Endothelial cell (in vitro differentiated cells): ENCODE results near the gene MKRN1. TPM values are rescaled to one million over a fixed set of nuclear protein-coding genes. Genes with fewer than 3 reads are reported as not detected.

Experiments used
- DNase-seq: peaks from one replicate; pipeline ENCODE4 v3.0.0; 2021; ENCODE audit warnings: low spot score
- H3K27ac Mint-ChIP-seq: one replicate; pipeline ENCODE4 v1.8.0; 2021; ENCODE audit warnings: mixed read lengths, inconsistent platforms; ENCODE audit not compliant: unreplicated experiment
- H3K27me3 Mint-ChIP-seq: one replicate; pipeline ENCODE4 v1.8.0; 2021; ENCODE audit warnings: mild to moderate bottlenecking, moderate library complexity, mixed read lengths, inconsistent platforms; ENCODE audit not compliant: unreplicated experiment
- H3K36me3 Mint-ChIP-seq: one replicate; pipeline ENCODE4 v1.8.0; 2021; ENCODE audit warnings: mild to moderate bottlenecking, low read depth, mixed read lengths, inconsistent platforms; ENCODE audit not compliant: unreplicated experiment
- H3K4me1 Mint-ChIP-seq: one replicate; pipeline ENCODE4 v1.8.0; 2021; ENCODE audit warnings: mild to moderate bottlenecking, mixed read lengths, inconsistent platforms; ENCODE audit not compliant: unreplicated experiment
- H3K4me3 Mint-ChIP-seq: one replicate; pipeline ENCODE4 v1.8.0; 2021; ENCODE audit warnings: mild to moderate bottlenecking, mixed read lengths, inconsistent platforms; ENCODE audit not compliant: unreplicated experiment
- H3K9me3 Mint-ChIP-seq: one replicate; pipeline ENCODE4 v1.8.0; 2021; ENCODE audit warnings: mixed read lengths, inconsistent platforms; ENCODE audit not compliant: unreplicated experiment
- CTCF ChIP-seq: fragments of 200-600 bp; sonication (generic); IDR thresholded peaks from one replicate; pipeline ENCODE4 v1.5.0; 2021; ENCODE audit warnings: antibody characterized with exemption; ENCODE audit not compliant: unreplicated experiment
- total RNA-seq: library from RNA; stranded (reverse); fragmentation: NEBNext Ultra II Directional; extraction: Animal tissue kit (Norgen Biotek cat#: 25700); gene quantifications from one replicate; pipeline ENCODE4 v1.2.1, GENCODE V29; 2021; ENCODE audit not compliant: unreplicated experiment

Gene MKRN1
- total RNA-seq, 1 donor from 2014 or later: 79.9 TPM

- Mint-ChIP-seq H3K27me3 (peaks cover 9% of the 10 kb centered on the region), H3K4me3 (peak overlapping the region; percentile 99), H3K9me3 (no peaks in the 10 kb centered on the region), H3K27ac (peak overlapping the region; percentile 95), H3K36me3 (peaks cover 4% of the 10 kb centered on the region), H3K4me1 (peaks cover 25% of the 10 kb centered on the region)
- no peak for TF ChIP-seq CTCF
- peak; percentile 60 for DNase-seq
Measured at GRCh38 chr7:140478246-140479061, 851 bp downstream of the MKRN1 start.

DNA sequence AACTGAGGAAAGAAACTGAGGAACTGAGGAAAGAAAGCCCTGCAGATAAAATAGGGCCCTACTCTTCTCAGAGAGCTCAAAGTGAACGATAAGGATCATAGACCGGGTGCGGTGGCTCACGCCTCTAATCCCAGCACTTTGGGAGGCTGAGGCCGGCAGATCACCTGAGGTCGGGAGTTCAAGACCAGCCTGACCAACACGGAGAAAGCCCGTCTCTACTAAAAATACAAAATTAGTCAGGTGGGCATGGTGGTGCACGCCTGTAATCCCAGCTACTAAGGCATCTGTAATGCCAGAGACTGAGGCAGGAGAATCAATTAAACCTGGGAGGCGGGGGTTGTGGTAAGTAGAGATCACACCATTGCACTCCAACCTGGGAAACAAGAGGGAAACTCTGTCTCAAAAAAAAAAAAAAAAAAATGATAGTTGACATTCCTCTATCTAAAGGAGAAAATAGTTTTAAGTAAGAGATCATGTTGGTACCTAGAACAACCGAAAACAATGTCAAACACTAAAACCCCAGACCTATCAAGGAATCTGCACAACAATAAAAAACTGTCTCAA is 2.5 kb downstream of the MKRN1 start:
- Mint-ChIP-seq H3K9me3 (no peaks in the 10 kb centered on the region), H3K36me3 (peaks cover 4% of the 10 kb centered on the region), H3K27ac (peak overlapping the region; percentile 52), H3K4me3 (peak overlapping the region; percentile 56), H3K27me3 (peaks cover 7% of the 10 kb centered on the region), H3K4me1 (peaks cover 25% of the 10 kb centered on the region)
- DNase-seq: no peak
- TF ChIP-seq CTCF: no peak

DNA sequence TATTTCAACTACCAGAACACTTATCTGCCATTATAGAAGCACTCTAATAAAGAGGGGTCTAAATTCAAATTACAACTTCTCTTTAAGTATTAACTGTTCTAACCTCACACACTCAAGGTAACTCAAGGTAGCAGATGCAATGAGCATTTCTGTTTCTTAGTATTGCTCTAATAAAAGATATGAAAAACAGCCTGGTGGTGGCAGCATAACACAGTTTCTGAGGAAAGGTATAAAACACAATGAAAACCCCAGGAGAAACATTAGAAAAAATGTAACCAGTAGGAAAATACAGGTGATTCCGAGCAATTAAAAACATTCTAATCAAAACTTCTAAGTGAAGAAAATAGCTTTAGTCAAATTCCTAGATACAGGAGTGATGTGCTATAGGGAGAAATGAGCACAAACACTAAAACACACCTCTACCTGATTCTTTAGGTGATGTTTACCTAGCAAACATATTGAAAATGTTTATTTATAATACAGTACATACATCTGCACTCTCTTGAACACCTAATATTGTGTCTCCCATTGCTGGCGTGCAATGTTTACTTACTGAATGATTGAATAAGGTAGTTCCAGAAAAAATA is 3.5 kb downstream of the MKRN1 start:
- Mint-ChIP-seq H3K27ac (no peak overlapping the region), H3K4me1 (peaks cover 25% of the 10 kb centered on the region), H3K36me3 (peaks cover 4% of the 10 kb centered on the region), H3K27me3 (peaks cover 7% of the 10 kb centered on the region), H3K9me3 (no peaks in the 10 kb centered on the region), H3K4me3 (no peak overlapping the region)
- peak; percentile 30 for DNase-seq
- TF ChIP-seq CTCF: peak; percentile 54

- Mint-ChIP-seq H3K9me3 (no peaks in the 10 kb centered on the region), H3K36me3 (peaks cover 13% of the 10 kb centered on the region), H3K27ac (no peak overlapping the region), H3K4me1 (no peaks in the 10 kb centered on the region), H3K4me3 (no peak overlapping the region), H3K27me3 (peaks cover 3% of the 10 kb centered on the region)
- DNase-seq: no peak
- TF ChIP-seq CTCF: no peak
Measured at GRCh38 chr7:140463111-140463510, 16.2 kb downstream of the MKRN1 start.

DNA sequence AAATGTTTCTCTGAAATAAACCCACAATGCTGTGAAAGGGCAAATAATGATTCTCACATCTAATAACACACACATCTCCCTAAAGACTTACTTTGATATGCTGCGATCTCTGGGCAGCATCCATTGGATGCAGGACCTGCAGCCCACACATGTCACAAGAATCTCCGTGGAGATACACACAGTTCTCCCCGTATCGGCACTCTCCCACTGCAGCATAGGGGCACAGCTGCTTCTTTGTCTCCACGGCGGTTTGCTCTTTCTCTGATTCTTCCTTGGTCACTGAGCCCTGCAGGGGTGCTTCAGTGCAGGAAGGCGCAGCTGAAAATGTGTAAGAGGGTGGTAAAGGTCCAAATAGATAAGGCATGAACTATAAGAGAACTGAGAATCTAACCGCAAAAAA is 20.4 kb downstream of the MKRN1 start:
- H3K27me3 Mint-ChIP-seq: no peaks in the 10 kb centered on the region
- no peak overlapping the region for H3K27ac Mint-ChIP-seq
- no peak for TF ChIP-seq CTCF
- peaks cover 21% of the 10 kb centered on the region for H3K36me3 Mint-ChIP-seq
- no peak overlapping the region for H3K4me3 Mint-ChIP-seq
- DNase-seq: no peak
- peaks cover 3% of the 10 kb centered on the region for H3K4me1 Mint-ChIP-seq
- no peaks in the 10 kb centered on the region for H3K9me3 Mint-ChIP-seq
